Right renal pelvis (tissue), 4 donors: ENCODE measurements around the gene LCA5. TPM values are rescaled to one million over a fixed set of nuclear protein-coding genes. Genes with fewer than 3 reads are reported as not detected.
"Not testable (repeated sequence)": the region's sequence is repeated elsewhere in the genome, so short reads cannot be mapped to it uniquely, and the experiment has no call there.

Experiments used
- DNase-seq, 4 donors: peaks; one replicate each; pipeline ENCODE4 v3.0.0-alpha.2; 2013; ENCODE audit warnings: low read depth in 4 of 4, low spot score in 3 of 4, missing footprints in 1 of 4
- polyA plus RNA-seq, 4 donors: library from polyadenylated mRNA; unstranded; fragments of 120-200 nt; gene quantifications; one replicate each; pipeline ENCODE4 v1.2.1, GENCODE V29; 2013; ENCODE audit not compliant: insufficient read length in 4 of 4

Gene LCA5
- polyA plus RNA-seq, 4 donors = 9.8 to 13.5 (median 12.4) TPM

- DNase-seq = no peak
Observed at GRCh38 chr6:79468116-79468515, 69.1 kb downstream of the LCA5 start.

GRCh38 chr6:79467716-79468115 lies 69.5 kb downstream of the LCA5 start:
- DNase-seq = no peak

- peak in 1 of 4 donors; percentile 9 for DNase-seq
Observed at GRCh38 chr6:79466207-79466834, 70.9 kb downstream of the LCA5 start.

GRCh38 chr6:79465381-79465780 lies 71.8 kb downstream of the LCA5 start:
- DNase-seq = no peak

- no peak for DNase-seq
Observed at GRCh38 chr6:79463621-79464050, 73.6 kb downstream of the LCA5 start.

- DNase-seq = no peak
Observed at GRCh38 chr6:79461205-79461604, 76.0 kb downstream of the LCA5 start.

- DNase-seq = no peak
Observed at GRCh38 chr6:79455446-79455845, 81.8 kb downstream of the LCA5 start.

GRCh38 chr6:79453558-79454042 lies 83.6 kb downstream of the LCA5 start:
- no peak for DNase-seq

GRCh38 chr6:79450984-79451383 lies 86.2 kb downstream of the LCA5 start:
- DNase-seq = no peak

- no peak for DNase-seq
Observed at GRCh38 chr6:79446006-79446405, 91.2 kb downstream of the LCA5 start.

- DNase-seq = not testable (repeated sequence)
Observed at GRCh38 chr6:79443876-79444275, 93.4 kb downstream of the LCA5 start.

- DNase-seq = no peak
Observed at GRCh38 chr6:79441192-79441591, 96.0 kb downstream of the LCA5 start.

- DNase-seq = no peak
Observed at GRCh38 chr6:79440598-79440997, 96.6 kb downstream of the LCA5 start.

- DNase-seq = peak; percentile 27 to 40 (median 32)
Observed at GRCh38 chr6:79438030-79438429, 99.2 kb downstream of the LCA5 start.

GRCh38 chr6:79436241-79436640 lies 101.0 kb downstream of the LCA5 start:
- no peak for DNase-seq

- DNase-seq = no peak
Observed at GRCh38 chr6:79435746-79436145, 101.5 kb downstream of the LCA5 start.

Other genes with a start within 250 kb of the LCA5 start
- gene SH3BGRL2, start 93.9 kb upstream of the LCA5 start, polyA plus RNA-seq = 10 to 100 TPM; 30.4 to 44.2 (median 36.6) TPM